ENCODE data around the gene SP140. TPM values are rescaled to one million over a fixed set of nuclear protein-coding genes. Genes with fewer than 3 reads are reported as not detected.

The SP140 gene
- total and polyA plus RNA-seq, 7 donors: 0.19 to 0.59 (median 0.35) TPM

DNA sequence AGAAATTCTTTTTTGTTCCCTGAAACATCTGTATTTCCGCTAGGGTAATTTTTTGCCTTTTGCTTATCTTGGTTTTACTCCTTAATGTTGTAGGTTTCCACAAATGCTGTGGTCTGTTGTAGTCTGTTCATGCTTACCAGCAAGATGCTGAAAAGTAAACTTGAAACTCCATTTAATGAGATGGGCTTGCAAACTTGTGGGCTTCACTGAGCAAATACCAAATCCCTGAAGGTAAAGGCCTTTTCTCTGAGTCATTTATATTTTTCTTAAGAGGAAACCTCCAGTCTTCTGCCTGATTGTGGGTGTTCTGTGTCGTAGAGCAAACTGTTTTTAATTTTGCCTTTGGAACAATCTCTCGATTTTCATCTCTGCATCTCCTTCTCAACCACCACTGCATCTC lies 9.3 kb downstream of the SP140 start:
- 86 to 88% (median 87%) methylated on average over 3 of the region's 3 CpGs for WGBS, 3 donors
- no peak overlapping the region for H3K4me3 ChIP-seq
- H3K36me3 ChIP-seq (ENCODE audit: insufficient read depth in 1 of 2, low read depth in 1 of 2): no peaks in the 10 kb centered on the region
- no peaks in the 10 kb centered on the region for H3K9me3 ChIP-seq
- no peak overlapping the region for H3K27ac ChIP-seq
- H3K27me3 ChIP-seq (ENCODE audit: insufficient read depth in 3 of 3, low read length in 2 of 3): no peaks in the 10 kb centered on the region
- DNase-seq (no peak), ATAC-seq (no peak)
- TF ChIP-seq, protein P1, sequence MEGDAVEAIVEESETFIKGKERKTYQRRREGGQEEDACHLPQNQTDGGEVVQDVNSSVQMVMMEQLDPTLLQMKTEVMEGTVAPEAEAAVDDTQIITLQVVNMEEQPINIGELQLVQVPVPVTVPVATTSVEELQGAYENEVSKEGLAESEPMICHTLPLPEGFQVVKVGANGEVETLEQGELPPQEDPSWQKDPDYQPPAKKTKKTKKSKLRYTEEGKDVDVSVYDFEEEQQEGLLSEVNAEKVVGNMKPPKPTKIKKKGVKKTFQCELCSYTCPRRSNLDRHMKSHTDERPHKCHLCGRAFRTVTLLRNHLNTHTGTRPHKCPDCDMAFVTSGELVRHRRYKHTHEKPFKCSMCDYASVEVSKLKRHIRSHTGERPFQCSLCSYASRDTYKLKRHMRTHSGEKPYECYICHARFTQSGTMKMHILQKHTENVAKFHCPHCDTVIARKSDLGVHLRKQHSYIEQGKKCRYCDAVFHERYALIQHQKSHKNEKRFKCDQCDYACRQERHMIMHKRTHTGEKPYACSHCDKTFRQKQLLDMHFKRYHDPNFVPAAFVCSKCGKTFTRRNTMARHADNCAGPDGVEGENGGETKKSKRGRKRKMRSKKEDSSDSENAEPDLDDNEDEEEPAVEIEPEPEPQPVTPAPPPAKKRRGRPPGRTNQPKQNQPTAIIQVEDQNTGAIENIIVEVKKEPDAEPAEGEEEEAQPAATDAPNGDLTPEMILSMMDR (IDR thresholded peaks at IDR 0.05): no peak
- intact Hi-C loops (cut with DNase I): no loop called here
- no peaks in the 10 kb centered on the region for H3K4me1 ChIP-seq

DNA sequence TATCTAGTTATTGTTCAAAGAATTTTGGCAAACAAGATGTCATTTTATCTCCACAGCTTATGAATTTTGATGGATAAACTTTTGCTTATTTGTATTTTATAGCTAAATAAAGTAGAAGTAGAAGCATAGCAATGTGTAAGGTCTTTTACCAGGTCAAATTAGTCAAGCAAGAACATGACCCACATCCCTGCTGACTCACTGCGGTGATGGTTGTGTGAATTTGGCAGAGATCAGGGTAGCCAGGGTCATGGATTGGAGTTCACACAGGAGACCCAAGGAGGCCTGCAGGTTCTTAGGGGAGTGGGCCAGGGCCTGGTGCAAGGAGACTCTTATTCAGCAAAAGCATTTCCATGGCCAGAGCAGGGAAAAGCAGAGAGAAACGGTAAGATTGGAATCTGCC lies 18.7 kb downstream of the SP140 start:
- DNase-seq (no peak), ATAC-seq (no peak)
- no peaks in the 10 kb centered on the region for H3K4me1 ChIP-seq
- no peaks in the 10 kb centered on the region for H3K9me3 ChIP-seq
- H3K36me3 ChIP-seq (ENCODE audit: insufficient read depth in 1 of 2, low read depth in 1 of 2): no peaks in the 10 kb centered on the region
- TF ChIP-seq, protein P1 (IDR thresholded peaks at IDR 0.05): no peak
- peaks cover 0 to 2% (median 0%) of the 10 kb centered on the region in 3 donors for H3K27me3 ChIP-seq (ENCODE audit: insufficient read depth in 3 of 3, low read length in 2 of 3)
- intact Hi-C loops (cut with DNase I): no loop called here
- WGBS, 3 donors: 77 to 85% (median 80%) methylated on average over 2 of the region's 2 CpGs
- H3K27ac ChIP-seq: no peak overlapping the region
- no peak overlapping the region for H3K4me3 ChIP-seq

DNA sequence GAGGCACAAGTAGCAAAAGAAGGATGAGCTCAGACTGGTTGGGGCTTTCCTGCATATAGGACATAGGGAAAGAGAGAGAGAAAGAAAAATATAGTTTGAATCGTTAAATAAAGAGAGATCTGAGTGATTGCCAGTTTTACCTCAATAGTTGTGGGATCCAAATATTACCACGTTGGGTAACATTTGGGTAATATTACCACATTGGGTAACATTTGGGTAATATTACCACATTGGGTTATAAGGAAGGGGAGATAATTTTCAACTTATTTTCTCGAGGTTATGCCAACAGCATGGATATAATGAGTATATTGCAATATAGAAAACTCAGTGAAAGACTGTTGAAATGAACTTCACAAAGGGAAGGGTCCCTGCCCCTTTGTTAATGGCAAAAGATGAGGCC lies 20.7 kb downstream of the SP140 start:
- Histone ChIP-seq H3K4me1 (no peaks in the 10 kb centered on the region), H3K36me3 (ENCODE audit: insufficient read depth in 1 of 2, low read depth in 1 of 2) (no peaks in the 10 kb centered on the region), H3K27ac (no peak overlapping the region), H3K27me3 (ENCODE audit: insufficient read depth in 3 of 3, low read length in 2 of 3) (peaks cover 0 to 2% (median 0%) of the 10 kb centered on the region in 3 donors), H3K4me3 (no peak overlapping the region), H3K9me3 (no peaks in the 10 kb centered on the region)
- ATAC-seq (no peak), DNase-seq (no peak)
- 59 to 71% (median 70%) methylated on average over 3 of the region's 3 CpGs for WGBS, 3 donors
- intact Hi-C loops (cut with DNase I): no loop called here
- TF ChIP-seq, protein P1 (IDR thresholded peaks at IDR 0.05): no peak

DNA sequence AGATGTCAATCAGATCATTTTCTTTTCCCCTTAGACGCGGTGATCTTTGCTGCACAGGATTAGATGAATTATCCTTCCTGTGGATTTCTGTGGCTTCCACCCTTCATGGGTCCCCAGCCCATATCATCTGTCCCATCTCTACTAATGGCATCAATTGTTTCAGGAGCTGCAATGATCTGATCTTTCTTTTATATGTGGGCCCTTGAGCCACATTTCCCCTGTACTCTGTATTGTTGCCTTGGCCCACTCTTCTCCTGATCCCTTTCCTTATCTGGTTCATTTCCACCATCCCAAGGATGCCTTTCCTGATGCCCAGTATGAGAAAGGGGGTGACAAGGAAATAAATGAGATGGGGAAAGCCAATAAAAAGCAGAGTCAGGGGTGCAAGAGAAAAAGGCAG lies 24.7 kb downstream of the SP140 start:
- Histone ChIP-seq H3K36me3 (ENCODE audit: insufficient read depth in 1 of 2, low read depth in 1 of 2) (no peaks in the 10 kb centered on the region), H3K27ac (no peak overlapping the region), H3K4me1 (no peaks in the 10 kb centered on the region), H3K4me3 (no peak overlapping the region), H3K27me3 (ENCODE audit: insufficient read depth in 3 of 3, low read length in 2 of 3) (no peaks in the 10 kb centered on the region), H3K9me3 (no peaks in the 10 kb centered on the region)
- intact Hi-C loops (cut with DNase I): no loop called here
- DNase-seq: no peak
- no peak for ATAC-seq
- WGBS, 3 donors: 88 to 96% (median 94%) methylated on average over 2 of the region's 2 CpGs
- TF ChIP-seq, protein P1 (IDR thresholded peaks at IDR 0.05): no peak

DNA sequence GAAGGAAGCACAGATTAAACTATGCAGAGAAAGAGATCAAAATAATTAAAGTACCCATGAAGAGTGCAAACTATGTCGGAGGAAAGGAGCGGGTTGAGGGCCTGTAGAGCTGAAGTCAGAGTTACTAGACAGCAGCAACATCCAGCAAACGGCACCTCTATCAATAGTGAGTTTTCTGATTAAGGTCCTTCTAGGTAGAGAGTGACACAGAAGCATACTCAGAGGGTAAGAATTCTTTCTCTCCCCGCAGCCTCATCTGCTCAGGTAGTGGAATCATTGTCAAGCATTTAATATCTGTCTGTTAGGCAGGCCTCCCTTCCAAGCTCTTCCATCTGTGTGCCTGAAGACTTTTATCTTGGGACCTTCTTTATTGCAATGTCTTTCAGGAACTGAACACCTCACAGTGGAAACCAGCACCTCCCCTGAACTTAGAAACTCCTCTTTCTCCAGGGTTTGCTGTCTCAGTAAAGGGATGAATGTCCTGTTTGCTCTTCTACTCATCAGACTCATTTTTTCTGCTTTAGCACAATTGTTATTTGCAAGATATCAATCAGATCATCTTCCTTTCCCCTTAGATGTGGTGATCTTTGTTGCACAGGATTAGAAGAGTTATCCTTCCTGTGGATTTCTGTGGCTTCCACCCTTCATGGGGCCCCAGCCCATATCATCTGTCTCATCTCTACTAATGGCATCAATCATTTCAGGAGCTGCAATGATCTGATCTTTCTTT lies 28.8 kb downstream of the SP140 start:
- ATAC-seq (no peak), DNase-seq (no peak)
- Histone ChIP-seq H3K27me3 (ENCODE audit: insufficient read depth in 3 of 3, low read length in 2 of 3) (peaks cover 0 to 2% (median 0%) of the 10 kb centered on the region in 3 donors), H3K27ac (no peak overlapping the region), H3K4me3 (no peak overlapping the region), H3K36me3 (ENCODE audit: insufficient read depth in 1 of 2, low read depth in 1 of 2) (no peaks in the 10 kb centered on the region), H3K4me1 (no peaks in the 10 kb centered on the region), H3K9me3 (no peaks in the 10 kb centered on the region)
- intact Hi-C loops (cut with DNase I): no loop called here
- TF ChIP-seq, protein P1 (IDR thresholded peaks at IDR 0.05): no peak
- WGBS, 3 donors: 80 to 83% (median 80%) methylated on average over 4 of the region's 4 CpGs
